HG03520 (cell line): ENCODE results near the gene FYTTD1.

ENCODE experiments used
- ATAC-seq: cut with Tn5 transposase; IDR thresholded peaks from one replicate; pipeline ENCODE4 v1.9.1; 2021; ENCODE audit warnings: mild to moderate bottlenecking, moderate library complexity; ENCODE audit not compliant: unreplicated experiment

Gene FYTTD1

DNA sequence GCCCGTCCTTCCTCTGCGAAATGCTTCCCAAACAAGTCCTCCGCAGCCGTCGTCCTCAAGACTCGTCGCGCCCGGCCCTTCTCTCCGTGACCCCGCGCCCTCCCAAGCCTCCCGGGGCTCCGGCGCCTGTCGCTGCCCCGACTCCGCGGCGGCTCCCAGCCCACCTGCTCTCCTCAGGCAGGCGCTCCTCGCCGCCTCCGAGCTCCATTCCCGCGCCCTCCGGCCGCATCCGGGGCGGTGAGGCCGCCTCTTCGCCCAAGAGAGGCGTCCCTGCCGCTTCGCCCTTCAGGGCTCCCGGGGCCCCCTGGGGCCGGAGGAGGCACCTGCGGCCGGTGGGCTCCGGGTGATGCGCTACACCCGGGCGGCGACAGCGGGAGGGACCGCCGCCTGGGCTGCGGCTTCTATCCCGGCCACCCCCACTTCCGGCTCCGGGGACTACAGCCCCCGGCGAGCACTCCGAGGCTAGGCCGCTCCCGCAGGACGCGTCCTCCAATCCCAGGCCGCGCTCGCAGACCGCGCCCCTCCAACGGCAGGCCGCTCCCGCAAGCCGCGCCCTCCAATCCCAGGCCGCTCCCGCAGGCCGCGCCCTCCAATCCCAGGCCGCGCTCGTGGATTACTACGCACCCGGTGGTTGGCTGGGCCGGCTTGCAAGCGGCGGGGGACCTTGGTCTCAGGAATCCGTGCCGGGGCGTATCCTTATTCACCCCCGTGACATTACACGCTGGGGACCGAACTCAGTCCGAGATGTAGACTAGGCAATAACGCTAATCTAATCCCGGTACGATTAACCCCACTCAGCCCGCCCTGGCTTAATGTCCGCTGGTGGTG is 13.0 kb upstream of the FYTTD1 start, which contains the start of gene RUBCN:
TSS of gene RUBCN (minus strand) at position 414 of the 828 bp plus-strand sequence. CDS start at position 229, 185 bp downstream.
- peak; percentile 83 for ATAC-seq

DNA sequence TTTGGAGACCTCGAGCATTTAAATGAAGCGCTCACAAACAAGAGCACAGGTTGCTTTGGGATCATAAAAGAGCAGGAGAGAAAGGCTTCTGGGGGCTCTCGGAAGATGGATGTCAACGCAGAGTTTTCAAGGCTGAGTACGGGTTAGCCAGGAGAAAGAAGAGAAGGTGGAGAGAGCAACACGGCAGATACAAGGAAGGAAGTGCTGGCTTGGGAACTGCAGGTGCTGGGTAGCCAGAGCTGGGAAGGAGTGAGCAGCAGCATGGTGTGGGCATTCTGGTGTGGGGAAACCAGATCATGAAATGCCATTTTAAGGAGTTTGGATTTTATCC is 12.4 kb upstream of the FYTTD1 start:
- no peak for ATAC-seq

DNA sequence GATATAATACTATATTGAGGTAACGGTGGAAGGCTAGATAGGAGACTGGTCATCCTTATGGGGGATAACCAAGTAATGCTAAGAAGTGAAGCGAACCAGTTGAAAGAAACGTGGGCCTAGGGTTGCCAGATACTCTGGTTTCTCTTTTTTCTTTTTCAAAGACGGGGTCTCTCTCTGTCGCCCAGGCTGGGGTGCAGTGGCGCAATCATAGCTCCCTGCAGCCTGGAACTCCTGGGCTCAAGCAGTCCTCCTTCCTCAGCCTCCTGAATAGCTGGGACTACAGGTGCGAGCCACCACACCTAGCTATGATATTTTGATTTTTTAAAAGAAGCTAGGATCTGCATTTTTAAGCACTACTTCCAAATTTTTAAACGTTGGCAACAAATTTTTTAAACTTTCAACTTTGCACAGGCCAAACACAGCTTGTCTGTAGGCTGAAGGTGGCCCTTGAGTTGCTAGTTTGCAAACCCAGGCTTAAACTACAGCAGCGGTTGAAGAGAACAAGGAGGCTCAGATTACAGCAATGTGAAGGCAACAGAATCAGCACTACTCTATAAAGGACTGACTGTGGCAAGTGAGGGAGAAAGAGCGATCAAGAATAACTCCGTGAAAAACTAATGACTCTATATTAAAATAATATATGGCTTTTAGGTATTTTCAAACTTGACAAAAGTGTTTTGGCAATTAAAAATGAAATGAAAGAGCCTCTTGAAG is 11.8 kb upstream of the FYTTD1 start:
- no peak for ATAC-seq

DNA sequence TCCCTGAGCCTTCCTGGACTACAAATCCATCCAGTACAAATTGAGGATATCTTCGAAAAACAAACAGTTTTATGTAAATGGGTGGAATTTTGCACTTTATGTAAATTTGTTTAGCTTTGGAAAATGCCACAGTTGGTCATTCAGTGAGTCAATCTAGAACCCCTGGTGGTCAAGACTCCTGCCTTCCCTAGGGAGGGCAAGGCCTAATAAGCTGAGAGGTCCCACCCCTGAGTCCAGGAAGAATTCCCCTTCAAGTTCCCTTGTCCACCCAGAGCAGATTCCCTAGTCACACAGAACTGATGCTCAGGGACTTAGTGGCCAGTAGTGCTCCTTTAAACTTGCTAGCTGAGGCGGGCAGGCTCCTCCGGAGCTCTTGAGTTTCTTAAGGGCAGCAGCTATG is 6.9 kb upstream of the FYTTD1 start:
- no peak for ATAC-seq

GRCh38 chr3:197746209-197746608 is 3.5 kb upstream of the FYTTD1 start:
- no peak for ATAC-seq

- no peak for ATAC-seq
Measured at GRCh38 chr3:197746801-197747237, 2.9 kb upstream of the FYTTD1 start.

DNA sequence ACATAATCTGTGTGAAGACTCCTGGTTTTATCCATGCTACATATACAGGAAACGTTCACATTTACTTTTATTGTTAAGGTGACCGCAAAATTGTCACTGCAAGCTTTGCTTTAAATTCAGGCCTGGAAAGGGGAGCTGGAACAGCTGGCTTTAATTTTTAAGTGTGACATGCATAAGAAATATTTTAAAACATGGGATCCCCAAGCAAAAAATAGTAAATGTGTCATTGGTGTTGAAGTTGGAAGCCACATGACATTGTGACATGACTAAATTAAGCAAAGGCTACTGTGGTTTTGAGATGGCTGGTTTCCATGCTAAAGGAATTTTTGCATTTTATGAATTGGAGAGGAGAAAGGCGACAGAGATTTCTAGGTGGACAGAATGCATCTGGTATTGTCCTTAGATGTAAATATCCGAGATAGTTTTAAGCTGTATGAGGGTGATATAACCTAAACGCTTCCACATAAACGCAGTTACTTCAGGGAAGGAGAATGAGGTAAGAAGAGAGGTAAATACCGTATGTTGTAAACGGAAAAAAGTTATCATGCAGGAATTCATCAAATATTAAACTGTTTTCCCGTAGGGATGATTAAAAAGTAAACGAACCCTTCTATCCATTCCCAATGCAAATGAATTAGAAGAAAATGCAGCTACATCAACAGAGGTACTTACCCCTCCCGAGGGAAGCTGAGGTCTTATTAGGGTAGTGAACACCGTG is 927 bp upstream of the FYTTD1 start:
- no peak for ATAC-seq

- ATAC-seq: peak; percentile 27
Measured at GRCh38 chr3:197749315-197749600, 425 bp upstream of the FYTTD1 start.

DNA sequence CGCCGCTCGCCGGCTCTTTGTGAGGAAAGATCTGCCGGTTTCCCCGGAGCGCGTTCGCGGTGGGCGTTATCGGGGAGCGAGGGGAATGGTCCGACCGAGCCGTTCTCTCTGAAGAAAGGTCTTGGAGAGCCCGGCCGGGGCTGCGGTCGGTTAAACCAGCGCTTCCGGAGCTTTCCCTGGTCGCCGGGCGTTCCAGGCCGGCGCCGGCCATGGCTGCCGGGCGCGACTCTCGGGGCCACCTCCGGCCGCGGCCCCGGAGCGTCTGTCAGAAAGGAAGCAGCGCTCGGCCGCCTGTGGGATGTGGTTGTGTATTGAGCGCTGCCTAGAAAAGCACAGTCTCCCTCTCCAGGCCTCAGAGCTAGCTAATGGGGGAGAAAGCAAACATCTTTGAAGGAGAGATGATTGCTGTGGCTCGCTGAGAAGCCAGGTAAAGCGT is 731 bp downstream of the FYTTD1 start:
- ATAC-seq: peak; percentile 37

DNA sequence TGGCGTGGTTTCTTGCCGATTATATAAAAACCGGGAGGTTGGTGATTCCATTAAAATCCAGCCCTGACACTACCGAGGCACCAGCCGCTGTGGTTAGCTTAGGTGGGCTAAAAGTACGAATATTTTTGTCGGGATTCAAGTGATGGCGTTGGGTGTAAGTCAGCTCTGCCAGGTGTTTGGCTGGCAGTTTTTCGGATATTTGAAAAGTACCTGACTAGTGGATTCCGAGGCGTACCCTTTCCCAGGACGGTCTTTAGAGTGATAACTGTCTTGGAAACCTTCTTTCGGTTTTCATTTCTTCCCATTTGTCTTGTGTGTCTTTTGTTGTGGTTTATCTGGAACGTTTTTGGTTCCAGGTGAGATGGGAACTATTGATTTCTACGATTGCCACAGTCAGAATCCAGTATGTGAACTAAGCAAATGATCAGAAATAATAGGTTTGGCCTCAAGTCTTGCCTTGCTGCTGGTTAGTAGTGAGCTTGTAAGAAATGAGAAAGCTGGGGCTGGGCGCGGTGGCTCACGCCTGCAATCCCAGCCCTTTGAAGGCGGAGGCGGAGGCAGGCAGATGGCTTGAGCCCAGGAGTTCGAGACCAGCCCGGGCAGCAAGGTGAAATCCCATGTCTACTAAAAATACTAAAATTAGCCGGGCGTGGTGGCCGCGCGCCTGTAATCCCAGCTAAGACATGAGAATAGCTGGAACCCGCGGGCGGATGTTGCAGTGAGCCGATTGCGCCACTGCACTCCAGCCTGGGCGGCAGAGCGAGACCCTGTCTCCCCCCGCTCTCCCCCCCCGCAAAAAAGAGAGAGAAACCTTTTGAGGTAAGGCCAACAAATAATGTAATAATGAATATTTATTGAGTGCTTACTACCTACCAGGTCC is 1.4 kb downstream of the FYTTD1 start:
- no peak for ATAC-seq

DNA sequence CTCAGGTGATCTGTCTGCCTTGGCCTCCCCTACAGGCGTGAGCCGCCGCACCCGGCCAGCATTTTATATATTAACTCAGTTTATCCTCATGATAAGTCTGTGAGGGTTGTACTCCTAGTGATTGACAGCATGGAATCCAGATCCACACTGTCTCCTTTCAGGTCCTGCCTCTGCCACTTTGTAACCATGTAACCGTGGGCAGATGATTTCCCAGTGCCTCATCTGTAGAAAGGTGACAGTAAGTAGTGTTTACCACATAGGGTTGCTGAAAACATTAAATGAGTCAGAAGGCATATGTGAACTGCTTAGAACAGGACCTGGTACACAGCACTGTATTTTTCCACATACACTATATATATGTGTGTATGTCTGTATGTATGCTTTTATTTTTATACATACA is 2.4 kb downstream of the FYTTD1 start:
- no peak for ATAC-seq

DNA sequence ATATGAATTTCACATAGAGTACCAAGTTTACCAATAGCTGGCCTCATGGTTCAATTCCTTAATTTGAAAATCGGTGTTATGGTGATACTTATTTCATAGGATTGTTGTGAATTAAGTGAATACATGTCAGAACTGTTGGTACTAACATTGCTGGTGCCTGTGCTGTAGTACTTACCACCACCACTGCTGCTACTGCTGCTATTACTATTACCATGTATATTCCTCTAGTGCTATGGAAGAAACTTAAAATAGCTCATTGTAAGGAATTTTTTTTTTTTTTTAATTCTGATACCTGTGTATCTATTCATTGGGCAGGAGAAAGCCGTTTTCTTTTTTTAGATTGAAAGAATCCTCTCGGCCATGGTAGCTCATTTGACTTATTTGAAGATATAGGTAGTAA is 3.6 kb downstream of the FYTTD1 start:
- ATAC-seq: no peak

GRCh38 chr3:197756704-197757103 is 7.0 kb downstream of the FYTTD1 start:
- no peak for ATAC-seq

DNA sequence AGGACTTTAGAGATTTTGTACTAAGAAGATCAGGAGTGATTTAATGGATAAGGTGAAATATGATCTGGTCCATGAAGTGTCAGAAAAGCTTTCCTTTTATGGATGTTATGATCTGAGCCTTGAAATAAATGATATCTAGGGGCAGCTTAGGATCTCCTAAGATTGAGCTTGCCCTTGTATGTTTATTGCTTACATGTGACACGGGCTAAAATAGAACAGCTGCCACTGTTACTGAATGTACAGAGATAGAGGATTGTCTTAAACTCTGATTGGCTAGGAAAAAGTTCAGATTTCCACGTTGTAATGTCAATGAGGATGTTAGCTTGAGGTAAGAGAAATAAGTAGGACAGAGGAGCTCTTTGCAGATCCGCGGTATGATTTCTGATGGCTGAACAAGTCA is 8.8 kb downstream of the FYTTD1 start:
- no peak for ATAC-seq

- no peak for ATAC-seq
Measured at GRCh38 chr3:197761784-197762183, 12.1 kb downstream of the FYTTD1 start.

DNA sequence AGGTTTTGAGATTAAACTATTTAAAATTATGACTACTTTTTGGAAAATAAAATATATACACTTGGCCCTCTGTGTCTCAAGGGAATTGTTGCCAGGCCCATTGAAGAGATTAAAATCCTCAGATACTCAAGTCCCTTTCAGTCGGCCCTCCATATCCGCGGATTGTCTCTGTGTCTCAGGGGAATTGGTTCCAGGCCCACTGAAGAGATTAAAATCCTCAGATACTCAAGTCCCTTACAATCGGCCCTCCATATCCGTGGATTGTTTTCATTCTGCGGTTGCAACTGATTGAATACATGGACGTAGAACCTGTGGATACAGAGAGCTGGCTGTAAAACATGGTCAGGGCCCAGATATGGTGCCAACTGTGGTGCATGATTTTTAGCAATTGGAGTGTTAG is 25.6 kb downstream of the FYTTD1 start:
- no peak for ATAC-seq

- peak; percentile 51 for ATAC-seq
Measured at GRCh38 chr3:197782230-197782629, 32.5 kb downstream of the FYTTD1 start.

- no peak for ATAC-seq
Measured at GRCh38 chr3:197784019-197784585, 34.4 kb downstream of the FYTTD1 start.

DNA sequence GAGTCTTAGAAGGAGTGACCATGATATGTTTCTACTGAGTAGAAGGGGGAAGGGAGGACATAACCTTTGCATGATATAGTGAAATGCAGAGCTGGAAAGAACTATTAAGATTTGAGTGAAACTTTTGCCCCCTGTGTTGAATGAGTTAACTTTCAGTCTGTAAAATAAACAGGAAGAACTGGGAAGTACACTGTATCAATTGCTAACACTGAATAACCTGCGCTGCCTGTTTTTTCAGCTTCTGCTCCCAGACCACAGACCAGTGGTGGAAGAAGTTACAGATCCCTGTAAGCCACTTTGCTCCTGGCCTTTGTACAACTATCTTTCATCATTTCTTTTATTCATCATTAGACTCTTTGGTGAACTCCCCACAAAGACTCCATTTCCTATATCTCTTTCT is 37.7 kb downstream of the FYTTD1 start:
- ATAC-seq: no peak

GRCh38 chr3:197789309-197789708 is 39.6 kb downstream of the FYTTD1 start:
- ATAC-seq: no peak

- no peak for ATAC-seq
Measured at GRCh38 chr3:197790033-197790432, 40.4 kb downstream of the FYTTD1 start.
